HG03135 (cell line): ENCODE results near the gene NFE2L1.
"Not testable (repeated sequence)": the region's sequence is repeated elsewhere in the genome, so short reads cannot be mapped to it uniquely, and the experiment has no call there.

Source experiments
- ATAC-seq: cut with Tn5 transposase; IDR thresholded peaks from one replicate; pipeline ENCODE4 v1.9.1; 2021; ENCODE audit warnings: mild to moderate bottlenecking, moderate library complexity; ENCODE audit not compliant: unreplicated experiment

Gene NFE2L1

DNA sequence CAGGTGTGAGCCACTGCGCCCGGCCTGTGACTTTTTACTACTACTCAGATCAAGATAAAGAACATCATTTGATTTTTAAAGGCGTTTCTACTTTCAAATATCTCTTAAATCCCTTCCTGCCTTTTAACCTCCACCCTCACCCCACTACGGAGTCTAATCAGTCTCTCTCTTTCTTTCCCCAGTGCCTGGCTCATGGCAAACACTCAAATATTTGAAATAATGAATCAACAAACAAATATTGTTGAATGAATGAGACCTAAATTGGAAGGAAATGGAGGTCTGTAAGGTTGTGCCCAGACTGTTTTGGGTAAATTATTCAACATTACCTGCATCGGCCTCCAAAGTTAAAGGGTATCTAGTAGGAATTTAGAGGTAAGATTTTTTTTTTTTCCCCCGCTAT is 25.3 kb upstream of the NFE2L1 start:
- no peak for ATAC-seq

DNA sequence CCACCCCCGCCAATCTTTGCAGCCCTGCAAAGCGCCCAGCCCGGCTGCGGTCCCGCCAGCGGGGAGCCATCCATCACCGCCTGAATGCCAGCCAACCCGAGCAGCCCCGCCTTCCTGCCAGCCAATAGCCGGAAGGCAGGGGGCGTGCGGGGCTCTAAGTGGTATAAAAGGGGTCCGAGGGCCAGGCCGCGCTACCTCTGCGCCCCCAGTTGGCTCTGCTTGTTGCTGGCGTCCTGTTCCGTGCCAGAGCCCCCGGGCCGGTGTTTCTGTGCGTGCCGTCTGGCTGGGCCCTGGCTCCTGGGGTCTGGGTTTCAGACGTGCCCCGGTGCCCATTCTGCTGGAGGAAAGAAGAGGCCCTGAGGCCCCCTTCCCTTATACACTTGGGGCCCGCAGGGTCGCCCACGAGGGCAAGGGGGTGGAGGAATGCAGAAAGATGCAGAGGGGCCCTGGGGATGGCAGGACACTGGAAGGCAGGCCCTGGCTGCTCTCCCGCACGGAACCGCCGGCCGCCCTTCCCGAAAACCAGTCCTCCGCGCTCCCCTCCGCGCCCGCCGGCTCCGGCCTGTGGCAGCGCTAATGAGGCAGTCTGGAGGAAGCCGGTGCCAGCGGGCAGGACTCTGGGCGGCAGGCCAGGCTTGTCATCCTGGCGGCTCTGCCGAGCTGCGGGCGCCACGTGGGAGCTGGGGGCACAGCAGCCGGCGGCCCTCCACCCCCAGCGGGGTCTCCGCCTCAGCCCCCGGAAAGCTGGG is 24.6 kb upstream of the NFE2L1 start:
- ATAC-seq, result no peak

DNA sequence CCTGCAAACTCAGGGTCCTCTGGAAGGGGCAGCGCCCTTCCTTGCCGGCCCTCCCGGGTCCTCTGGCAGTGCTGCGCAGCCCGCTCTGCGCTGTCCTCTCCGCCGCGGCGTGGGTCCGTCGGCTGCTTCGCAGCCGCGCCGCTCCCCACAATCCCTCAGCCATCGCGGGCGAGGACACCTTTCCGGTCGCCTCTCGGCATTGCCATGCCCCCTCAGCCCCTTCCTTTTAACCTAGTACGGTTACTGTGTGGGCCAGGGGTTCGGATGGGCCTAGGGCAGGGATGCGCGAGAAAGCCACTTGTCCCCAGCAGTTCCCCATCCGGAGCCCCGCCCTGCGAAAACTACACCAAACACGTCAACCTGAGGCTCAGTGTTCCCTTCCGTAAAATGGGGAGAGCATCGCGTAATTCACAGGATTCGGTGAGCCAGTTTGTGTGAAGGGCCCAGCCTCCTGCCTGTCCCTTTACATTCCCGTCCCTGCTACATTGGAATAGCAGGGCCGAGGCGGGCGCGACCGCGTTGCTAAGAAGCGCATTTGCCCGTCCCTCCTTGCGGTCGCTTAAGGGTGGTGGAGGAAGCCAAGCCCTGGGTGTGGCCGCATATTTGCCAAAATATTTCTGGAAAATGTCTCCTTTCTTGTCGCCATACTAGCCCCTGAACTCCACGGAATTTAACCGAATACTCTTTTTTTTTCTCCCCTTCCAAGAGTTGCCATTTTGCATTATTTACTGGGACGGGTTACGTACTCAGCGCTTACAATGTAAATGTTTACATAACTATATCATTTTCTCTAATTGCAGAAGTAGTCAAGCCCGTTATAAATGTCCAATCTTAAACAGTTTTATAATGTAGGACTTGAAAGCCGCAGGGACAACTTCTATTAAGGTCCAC is 23.8 kb upstream of the NFE2L1 start:
- ATAC-seq, result no peak

DNA sequence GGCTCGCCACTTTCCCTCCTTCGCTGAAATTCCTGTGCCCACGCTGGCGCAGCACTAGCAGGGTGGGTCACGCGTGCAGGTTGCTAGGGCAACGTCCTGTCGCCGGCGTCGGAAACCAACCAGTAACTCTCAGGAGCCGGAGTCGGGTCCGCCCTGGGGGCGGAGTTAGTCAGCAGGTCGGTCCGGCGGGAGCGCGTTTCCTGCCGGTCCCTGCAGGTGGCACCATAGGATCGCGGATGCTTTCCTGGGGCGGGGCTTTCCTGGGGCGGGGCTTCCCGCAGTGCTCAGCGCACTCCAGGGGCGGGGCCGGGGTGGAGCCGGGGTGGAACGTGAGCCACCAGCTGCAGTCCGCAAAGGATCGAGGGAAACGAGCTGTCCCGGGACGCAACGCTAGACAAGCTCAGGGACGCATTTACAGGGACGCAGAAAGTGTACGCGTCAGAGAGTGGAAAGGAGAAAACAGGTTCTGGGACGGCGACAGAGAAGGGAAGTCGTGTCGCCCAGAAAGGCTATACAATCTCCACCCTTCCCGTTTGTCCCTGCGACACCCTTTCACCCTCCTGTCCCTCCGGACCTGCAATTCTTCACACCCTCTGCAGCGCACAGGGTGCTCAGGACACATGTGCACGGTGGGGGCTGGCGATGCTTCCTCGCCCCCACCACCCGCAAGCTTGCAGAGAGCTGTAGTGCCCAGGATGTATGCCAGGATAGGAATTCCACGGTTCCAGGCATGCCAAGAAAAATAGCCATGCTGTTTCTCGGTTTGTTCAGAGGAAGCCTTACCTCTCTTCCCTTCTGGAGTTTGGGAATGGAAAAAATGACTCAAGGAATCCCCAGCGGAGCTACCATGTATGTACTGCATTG is 22.9 kb upstream of the NFE2L1 start:
- peak; percentile 77 for ATAC-seq

DNA sequence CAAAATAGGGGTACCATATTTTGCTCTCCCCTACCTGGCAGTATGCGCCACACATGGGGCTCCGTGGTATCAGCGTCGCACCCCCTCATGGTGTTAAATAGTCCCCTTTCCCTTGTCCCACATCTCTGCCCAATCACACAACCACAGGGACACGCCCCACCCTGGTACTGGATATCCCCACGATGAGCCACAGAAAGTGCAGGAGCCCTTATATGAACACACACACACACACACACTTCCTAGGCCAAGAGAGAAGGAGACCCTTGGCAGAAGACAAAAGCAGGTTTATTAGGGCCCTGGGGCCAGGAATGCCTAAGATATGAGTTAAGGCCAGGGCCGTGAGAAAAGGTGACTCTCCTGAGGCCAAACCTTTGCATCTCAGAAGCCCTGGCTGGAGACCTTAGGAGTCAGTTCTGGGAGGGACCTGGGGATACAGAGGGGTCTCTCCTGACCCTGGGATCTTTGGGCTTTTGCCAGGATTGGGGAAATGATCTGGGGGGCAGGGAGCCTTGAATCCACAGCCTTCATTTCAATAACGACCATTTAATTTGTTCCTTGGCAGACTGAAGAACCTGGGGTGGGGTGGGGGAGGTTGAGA is 22.2 kb upstream of the NFE2L1 start:
- ATAC-seq, result no peak

DNA sequence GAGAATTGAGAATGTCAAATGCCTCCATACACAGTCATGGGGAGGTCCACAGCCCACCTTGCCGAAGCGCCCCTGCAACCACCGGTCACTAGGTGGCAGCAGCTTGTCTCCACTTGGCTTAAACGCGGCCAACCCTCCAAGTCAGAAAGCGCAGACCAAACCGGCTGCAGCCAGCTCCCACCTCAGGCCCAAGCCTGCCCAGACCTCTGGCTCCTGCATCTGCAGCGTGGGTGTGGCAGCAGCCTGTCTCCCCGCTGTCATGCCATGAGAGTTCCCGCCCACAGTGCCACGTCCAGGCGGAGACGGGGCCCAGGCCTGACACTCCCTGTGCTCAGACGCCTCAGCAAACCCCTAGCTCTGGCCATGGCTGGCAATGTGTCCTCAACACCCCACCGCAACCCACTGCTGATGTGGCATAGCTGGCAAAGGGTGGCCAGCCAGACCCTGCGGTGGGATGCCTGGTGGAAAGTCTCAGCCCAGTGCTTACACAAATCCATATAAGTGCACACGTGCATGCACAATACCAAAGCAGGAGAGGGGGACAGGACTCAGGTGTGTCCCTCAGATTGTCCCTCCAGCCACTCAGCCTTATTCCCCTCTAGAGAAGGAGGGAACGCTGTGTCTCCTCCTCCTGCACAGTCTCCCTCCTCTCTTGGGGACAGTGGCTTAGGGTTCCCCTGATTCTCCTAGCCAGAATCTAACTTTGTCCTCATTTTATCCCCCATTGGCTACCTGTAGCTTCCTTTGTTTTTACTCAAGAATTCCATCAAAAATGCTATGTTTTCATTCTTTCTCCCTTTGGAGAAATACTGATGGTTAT is 21.4 kb upstream of the NFE2L1 start:
- ATAC-seq, result no peak

DNA sequence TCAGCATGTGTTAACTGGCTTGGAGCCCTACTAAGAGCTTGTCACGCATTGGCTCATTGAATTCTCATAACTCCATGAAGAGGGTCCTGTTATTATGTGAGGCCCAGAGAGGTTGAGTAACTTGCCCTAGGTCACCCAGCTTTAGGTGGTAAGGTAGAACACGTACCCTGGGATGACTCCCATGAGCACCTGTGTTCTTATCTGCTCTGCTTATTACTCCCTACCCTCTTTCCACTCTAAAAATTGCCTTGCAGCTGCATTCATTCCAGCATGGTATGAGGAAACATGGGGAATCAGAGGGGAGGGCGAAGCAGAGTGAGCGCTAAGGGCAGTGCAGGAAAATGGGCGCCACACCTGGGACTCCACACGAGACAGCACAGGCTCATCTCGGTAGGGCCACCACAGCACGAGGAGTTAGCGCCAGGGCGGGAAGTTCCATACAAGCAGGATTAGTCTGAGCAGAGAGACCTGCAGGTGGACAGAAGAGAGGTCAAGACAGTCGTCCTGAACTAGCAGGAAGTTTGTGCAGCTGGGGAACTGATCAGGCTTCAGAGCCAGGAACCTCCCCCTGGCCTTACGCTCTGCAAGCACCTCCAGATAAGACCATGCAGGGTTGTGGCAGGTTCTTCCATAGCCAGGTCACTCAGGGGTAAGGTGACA is 20.7 kb upstream of the NFE2L1 start:
- no peak for ATAC-seq

DNA sequence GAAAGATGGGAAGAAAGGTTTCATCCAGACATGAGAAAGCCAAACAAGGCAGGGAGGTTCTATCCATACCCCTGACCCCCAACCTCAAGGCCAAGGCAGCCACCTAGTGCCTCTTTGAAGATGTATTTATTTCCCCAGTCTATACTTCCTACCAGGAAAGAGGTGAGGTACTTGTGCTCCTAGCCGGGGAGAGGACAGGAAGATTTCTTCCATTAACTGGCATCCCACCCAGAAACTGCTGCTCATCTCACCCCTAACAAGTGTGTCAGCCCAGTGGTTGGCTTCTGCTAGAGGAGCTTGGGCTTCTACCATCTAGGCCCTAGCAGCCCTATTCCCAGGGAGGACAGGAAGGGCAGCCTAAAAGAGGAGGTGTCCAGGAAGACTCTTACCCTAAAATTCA is 19.4 kb upstream of the NFE2L1 start:
- no peak for ATAC-seq

DNA sequence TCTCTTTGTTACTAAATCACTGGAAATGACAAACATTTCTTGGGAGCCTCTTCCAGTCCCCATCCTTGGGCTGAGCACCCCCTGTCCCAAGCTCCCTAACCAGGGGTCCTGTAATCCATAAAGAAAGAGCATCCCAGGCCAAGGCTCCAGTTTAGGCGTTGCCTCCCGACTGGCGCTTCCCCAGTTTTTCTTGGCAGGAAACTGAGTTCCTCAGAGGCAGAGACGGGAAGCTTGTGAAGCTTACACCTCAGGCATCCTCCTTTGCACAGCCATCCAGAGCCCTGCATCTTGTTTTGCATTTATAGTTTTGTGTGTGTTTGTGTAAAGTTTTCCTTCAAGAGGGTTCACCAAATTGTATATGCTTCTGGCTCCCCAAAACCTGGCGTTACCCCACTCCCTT is 17.6 kb upstream of the NFE2L1 start:
- ATAC-seq, result no peak

DNA sequence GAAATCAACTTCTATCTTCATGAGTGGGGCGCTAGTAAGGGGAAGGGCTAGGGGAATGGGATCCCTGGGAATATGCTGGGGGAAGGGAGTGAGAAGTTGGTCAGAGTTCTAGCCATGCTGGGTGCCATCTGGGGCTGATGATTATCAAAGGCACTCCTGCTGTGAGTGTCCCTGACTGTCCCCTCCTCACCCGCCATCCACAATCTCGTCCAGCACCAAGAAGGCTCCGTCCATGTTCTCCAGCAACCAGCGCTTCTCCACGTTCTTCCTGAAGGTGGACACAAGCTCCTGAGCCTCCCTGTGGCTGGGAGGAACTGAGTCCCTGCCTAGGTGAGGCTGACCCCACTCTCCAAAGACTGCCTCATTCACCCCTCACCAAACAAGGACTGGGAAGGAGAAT is 16.2 kb upstream of the NFE2L1 start:
- ATAC-seq, result no peak

DNA sequence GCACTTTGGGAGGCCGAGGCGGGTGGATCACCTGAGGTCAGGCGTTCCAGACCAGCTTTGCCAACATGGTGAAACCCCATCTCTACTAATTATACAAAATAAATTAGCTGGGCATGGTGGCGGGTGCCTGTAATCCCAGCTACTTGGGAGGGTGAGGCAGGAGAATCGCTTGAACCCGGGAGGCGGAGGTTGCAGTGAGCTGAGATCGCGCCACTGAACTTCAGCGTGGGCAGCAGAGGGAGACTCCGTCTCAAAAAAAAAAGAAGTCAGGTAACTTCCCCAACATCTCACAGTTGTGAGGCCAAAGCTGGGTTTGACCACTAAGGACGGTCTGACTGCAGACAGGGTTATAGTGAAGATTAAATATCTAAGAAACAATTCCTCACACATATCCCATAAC is 13.4 kb upstream of the NFE2L1 start:
- ATAC-seq, result not testable (repeated sequence)

DNA sequence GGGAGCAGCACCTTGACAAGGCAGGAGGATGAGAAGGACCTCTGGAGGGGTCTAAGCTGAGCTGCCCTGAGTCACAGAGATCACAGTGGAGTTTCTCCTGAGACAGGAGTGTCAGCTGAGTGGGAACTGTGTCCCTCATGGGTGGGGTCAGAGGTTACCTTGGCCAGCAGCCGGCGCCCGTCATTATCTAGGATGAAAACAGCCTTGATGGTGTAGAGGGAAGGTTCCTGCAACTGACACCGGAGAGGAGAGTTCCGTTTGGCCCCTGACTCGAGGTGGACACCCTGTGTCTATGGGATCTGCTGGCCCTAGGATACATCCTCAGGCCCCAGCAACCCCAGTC is 11.5 kb upstream of the NFE2L1 start:
- no peak for ATAC-seq

DNA sequence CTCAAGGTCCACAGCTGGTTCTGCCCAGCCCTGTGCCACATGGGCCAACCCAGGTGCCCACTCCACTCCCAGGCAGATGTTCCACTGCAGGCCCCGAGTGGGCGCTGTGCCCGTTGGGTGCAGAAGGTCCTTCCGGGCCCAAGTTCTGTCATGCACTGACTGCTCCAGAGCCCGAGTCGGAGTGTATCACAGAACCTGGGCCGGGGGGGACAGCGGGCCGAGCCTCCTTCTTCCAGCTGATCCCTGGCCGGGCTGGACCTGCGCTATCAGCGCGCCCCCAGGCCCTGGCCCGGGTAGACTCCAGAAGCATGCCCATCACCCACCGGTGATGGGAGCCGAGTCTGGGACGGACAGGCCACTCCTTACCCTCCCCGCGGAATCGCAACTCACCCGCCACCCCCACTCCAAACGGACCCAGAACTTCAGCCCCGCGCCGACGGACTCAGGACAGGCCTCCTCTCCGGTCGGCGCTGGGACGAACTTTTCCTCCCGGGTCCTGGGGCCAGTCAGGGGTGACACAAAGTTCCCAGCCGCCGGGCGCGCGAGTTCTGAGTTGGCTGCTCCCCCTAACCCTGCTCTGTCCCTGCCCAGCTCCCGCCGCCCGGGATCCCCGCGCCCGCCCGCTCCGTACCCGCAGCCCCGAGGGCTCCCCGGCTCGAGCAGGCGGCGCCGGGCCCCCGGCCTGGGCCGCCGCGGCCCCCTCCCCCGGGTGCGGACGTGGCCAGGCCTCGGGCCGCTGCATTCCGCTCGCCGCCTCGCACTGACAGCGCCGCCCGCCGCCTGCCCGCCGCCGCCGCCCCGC is 10.9 kb upstream of the NFE2L1 start, which contains the start of gene COPZ2:
Gene COPZ2, minus strand, starts transcription at position 762 of the 802 bp plus-strand sequence. Its CDS starts 20 bp downstream, at position 742.
- ATAC-seq, result no peak

DNA sequence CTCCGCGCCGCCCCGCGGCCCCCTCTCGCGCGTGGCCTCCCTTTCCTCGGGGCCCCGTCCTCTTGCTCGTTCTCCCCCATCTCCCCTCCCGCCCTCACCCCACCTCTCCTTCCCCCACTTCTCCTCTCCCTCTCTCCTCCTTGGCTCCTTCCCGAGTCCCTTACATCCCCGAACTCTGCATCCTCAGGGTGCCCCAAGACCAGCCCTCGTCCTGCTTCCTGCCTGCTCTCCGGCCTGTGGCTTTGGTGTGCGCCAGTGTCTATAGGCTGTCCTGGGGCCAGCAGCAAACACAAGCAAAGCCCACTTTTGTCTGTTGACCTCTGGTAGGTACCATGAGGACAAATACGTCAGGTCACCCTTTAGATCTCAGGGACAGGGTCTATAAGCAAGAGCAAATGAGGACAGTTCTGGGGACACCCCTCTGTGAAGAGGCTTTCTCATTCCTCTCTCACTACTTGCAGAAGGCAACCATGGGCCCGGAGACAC is 10.3 kb upstream of the NFE2L1 start:
- no peak for ATAC-seq

DNA sequence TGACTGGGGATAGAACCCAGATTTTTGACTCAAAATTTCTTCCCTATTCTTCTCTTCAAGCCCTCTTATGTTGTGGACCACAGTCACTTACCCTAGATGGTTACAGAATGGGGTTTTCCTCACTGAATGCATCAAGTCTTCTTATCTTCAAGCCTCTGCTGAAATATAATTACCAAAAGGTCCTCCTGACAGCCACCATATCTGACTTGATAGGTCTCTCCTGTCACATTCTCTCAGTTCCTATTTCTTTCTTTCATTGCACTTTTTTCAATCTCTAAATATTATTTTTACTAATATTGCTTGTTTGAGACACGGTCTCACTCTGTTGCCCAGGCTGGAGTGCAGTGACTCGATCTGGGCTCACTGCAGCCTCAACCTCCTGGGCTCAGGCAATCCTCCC is 9.5 kb upstream of the NFE2L1 start:
- ATAC-seq, result no peak

DNA sequence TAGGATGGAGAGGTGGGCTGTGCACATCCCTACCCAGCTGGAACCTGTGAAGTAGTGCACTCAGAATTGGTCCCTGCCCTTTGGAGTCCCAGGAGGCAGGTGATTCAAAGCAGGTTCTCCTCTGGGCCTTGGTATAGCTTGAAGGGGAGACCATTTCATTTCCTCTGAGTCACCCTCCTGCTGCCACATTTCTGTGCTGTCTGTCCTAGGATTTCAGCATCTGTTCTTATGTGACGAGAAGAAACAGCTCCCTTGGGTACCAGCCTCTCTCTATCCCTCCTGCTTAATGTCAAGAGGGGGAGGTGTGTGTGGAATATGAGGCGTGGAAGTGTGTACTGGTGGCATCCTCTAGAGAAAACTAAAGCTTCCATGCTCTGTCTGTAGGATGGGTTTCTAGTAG is 5.0 kb upstream of the NFE2L1 start:
- ATAC-seq, result no peak

DNA sequence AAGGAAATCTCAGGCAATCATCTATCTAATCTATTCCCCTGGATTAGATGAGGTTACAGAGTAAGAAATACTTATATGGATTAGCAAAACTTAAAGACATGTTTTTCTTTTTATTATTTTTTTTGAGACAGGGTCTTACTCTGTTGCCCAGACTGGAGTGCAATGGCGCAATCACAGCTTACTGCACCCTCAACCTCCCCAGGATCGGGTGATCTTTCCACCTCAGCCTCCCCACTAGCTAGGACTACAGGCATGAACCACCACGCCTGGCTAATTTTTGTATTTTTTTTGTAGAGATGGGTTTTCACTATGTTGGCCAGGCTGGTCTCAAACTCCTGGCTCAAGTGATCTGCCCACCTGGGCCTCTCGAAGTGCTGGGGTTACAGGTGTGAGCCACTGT is 3.3 kb upstream of the NFE2L1 start:
- no peak for ATAC-seq

DNA sequence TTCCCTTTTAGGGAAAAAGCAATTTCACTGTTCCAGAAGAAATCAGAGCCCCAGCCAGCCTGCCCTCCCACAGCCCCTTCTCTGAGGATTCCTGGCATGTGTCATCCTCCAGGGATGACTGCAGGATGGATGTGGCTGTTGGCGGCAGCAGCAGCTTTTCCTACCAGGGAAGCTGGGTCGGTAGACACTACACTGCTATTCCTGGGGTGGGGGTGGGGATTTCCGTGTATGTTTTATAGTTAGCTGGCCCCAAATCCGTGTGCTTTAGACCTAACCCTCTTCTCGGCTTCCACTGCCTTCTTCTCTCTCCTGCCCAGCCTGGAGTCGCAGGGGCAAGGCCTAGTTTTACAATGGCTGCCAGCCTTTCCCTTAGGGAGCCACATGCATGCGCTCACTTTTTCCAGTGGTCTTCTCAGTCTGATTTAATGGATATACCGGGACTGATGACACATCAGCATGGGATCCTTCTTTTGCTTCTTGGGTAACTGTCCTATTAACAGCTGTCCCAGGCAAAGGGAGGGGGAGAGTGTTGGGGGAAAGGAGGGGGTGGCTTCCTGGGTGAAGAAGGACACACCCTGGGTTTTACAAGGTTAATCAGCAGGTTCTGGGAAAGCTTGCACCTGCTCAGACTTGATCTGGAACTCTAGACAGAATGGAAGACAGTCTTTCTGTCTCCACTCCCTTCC is 2.7 kb upstream of the NFE2L1 start:
- no peak for ATAC-seq
